Hypothalamus (tissue), 51 donors: ENCODE results near the gene RIC8A.
"Not testable (repeated sequence)": the region's sequence is repeated elsewhere in the genome, so short reads cannot be mapped to it uniquely, and the experiment has no call there.

ENCODE experiments used
- DNase-seq, 51 donors: peaks; one replicate each; lab custom pipeline; 2025; lab: John Stamatoyannopoulos, UW

The RIC8A gene

GRCh38 chr11:236774-237767 is 29.6 kb downstream of the RIC8A start, which contains the start of gene PSMD13:
Gene PSMD13 (plus strand): TSS chr11:236976. CDS start chr11:237050, 74 bp downstream.
- peak in 50 of 51 donors; percentile 38 to 89 (median 75) for DNase-seq

DNA sequence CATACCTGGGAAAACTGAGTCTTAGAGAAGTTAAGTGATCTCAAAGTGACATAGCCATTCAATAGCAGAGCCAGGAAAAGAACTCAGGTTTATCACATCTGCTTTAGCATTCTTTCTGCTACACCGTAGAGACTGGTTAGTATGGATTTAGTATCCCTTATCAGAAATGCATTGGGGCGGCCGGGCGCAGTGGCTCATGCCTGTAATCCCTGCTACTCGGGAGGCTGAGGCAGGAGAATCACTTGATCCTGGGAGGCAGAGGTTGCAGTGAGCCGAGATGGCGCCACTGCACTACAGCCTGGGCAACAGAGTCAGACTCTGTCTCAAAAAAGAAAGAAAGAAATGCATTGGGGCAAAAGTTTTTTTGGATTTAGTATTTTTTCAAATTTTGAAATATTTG is 30.8 kb downstream of the RIC8A start:
- not testable (repeated sequence) for DNase-seq

- DNase-seq, result no peak
Measured at GRCh38 chr11:240315-240714, 32.8 kb downstream of the RIC8A start.

DNA sequence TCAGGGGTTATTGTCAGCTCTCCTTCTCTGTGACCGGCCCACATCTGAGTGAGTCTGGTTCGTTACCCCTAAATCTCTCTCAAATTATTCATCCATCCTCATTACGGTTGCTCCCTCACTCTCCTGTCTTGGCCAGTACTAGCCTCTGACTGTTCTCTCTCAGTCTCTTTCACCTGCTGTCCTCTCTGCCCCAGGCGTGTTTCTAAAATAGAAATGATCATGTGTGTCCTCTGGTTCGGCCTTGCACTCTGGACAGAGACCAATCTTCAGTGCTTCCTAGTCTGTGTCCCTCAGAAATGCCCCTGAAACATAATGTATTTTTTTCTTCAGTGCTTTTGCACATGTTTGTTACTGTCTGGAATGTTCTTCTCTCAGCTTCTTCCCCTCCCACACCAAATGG is 34.1 kb downstream of the RIC8A start:
- no peak for DNase-seq

GRCh38 chr11:244376-244775 is 36.9 kb downstream of the RIC8A start:
- no peak for DNase-seq

DNA sequence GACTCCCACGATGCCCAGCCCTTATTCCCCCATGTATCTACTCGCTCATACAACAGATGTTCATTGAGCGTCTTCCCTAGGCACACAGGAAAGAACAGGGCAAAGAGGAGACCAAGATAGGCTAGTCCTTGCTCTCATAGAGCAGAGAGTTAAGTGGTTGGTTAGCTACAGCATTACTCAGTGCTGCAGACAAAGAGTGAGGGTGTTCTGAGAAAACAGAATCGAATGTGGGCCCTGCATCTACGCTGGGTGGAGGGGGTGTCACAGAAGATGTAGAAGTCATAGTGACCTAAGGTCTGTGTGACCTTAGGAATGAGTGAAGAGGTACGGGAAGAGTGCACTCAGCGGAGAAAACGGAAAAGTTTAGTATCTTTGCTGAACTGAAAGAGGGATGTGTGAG is 41.6 kb downstream of the RIC8A start:
- no peak for DNase-seq

DNA sequence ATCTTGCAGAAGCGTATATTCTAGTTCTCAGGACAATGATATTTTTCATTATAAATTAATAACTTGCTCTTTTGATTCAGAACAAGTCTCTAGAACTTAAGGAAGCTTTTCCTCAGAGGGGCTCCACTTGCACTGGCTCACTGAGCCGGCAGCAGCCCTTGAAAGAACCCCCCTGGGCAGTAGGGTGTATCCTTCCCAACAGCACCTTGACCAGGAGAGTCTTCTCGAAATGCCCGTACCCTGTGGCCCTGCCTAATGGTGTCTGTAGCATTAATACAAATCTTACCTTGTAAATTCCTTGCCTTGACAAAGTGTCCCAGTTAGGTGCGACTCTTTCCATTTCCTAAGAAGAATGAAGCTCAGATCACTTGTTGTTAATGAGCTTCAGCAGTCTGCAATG is 42.8 kb downstream of the RIC8A start:
- DNase-seq, result no peak

DNA sequence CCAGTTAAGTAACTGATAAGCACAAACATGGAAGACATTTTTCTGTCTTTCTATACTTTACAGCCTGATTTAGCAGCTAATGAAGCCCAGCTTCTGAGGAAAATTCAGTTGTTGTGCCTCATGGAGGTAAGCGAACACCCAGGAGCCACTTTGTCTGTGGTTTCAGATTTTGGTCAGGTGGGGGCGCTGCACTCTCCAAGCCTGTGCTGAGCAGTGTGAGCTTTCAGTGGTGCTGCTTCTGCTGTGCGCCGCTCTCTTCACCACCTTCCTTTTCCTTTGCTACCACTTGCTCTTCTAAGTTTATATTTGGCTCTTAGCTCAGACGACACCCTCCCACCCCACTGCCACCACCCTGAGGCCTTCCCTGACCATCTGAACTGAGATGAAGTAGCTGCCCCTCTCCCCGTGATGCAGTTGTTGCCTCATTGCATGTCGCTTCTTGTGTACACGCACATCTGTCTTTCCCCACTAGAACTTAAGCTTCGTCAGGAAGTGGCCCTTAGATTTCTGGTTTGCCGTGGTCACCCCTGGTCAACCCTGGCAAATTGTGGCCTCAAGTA is 43.3 kb downstream of the RIC8A start:
- peak in 14 of 51 donors; percentile 7 to 48 (median 26) for DNase-seq

DNA sequence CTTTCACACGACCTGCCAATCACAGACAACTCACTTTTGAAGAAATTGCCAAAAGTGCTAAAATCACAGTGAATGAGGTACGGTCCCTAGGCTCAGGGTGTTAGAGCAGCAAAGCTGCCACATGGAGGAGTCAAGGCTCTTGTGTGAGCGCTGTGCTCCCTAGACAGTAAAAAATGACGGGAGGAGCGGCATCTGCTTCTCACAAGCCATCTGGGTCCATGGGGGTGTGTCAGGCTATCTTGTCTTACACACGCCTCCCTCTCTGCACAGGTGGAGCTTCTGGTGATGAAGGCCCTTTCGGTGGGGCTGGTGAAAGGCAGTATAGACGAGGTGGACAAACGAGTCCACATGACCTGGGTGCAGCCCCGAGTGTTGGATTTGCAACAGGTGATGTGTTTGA is 44.0 kb downstream of the RIC8A start:
- DNase-seq, result no peak

GRCh38 chr11:252666-253065 is 45.2 kb downstream of the RIC8A start:
- DNase-seq, result no peak

DNA sequence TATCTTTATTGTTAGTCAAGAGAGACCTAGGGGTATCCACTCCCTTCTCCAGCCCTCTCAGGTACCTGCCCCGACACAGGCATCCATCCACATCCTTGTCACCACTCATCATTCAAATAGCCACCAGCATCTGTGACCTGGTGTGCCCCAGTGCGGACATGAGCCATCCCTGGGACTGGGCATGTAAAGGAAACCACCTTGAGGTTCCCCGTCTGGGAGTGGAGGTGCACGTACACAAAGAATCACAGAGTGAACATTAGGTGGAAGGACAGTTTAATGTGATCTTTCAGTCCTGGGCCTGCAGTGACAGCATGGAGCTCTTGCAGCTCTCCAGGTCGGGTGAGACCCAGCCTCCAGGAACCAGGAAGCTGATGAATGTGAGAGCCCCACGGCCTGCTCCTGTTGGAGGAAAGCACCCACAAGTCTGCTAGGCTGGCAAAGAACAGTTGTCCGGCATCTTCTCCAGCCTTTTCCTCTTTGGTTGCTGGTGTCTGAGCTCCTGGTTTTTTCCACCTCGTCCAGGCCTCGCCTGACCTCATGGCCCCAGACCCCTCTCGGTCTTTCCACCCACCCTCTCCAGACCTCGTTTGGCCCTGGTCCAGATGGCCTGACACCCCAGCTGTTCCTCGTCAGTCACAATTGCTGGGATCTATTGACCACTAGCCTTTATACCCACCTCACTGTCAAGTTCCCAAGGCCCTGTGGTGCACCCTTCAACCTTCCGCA is 45.8 kb downstream of the RIC8A start:
- no peak for DNase-seq

- DNase-seq, result no peak
Measured at GRCh38 chr11:253886-254270, 46.4 kb downstream of the RIC8A start.

GRCh38 chr11:255176-255575 is 47.7 kb downstream of the RIC8A start:
- no peak for DNase-seq

- no peak for DNase-seq
Measured at GRCh38 chr11:255816-256215, 48.3 kb downstream of the RIC8A start.

GRCh38 chr11:256952-257737 is 49.6 kb downstream of the RIC8A start:
- no peak for DNase-seq

GRCh38 chr11:257766-258493 is 50.4 kb downstream of the RIC8A start:
- no peak for DNase-seq

DNA sequence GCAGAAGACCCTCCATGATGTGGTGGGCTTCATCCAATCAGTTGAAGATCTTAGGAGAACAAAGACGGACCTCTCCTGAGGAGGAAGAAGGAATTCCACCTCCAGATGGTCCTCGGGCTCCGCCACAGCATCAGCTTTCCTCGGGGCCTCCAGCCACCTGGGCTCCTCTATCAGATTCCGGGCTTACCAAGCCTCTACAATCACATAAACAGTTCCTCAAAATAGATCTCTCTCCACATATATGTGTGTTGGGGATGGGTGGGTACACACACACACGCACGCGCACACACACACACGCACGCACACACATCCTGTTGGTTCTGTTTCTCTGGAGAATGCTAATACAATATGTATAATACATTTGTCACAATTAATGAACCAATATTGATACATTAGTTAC is 51.9 kb downstream of the RIC8A start:
- DNase-seq, result no peak

DNA sequence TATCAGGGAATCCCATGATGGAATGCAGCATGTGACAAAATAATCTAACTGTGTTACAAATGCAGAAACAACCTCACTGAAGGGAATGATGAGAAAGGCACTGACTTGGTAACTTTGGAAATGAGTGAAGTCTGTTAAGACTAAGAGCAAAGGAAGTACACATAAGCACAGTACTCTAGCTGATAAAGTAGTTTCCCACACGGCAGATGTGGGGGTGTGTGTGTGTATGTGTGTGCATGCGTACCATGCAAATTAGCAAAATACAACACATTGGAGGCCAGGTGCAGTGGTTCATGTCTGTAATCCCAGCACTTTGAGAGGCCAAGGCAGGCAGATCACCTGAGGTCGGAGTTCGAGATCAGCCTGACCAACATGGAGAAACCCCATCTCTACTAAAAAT is 54.1 kb downstream of the RIC8A start:
- DNase-seq, result no peak
